Activated naive CD8-positive, alpha-beta T cell (primary cell): ENCODE data around the gene DOP1A.
A peak's percentile ranks its signal among the peaks of the same experiment; 100 is the strongest.
"Not testable (repeated sequence)": the region's sequence is repeated elsewhere in the genome, so short reads cannot be mapped to it uniquely, and the experiment has no call there.

Source experiments
- H3K27ac Mint-ChIP-seq: one replicate; pipeline ENCODE4 v1.8.0; 2021; ENCODE audit warnings: mixed read lengths
- H3K27me3 Mint-ChIP-seq: one replicate; pipeline ENCODE4 v1.8.0; 2021; ENCODE audit warnings: mixed read lengths
- H3K36me3 Mint-ChIP-seq: one replicate; pipeline ENCODE4 v1.8.0; 2021; ENCODE audit warnings: mixed read lengths
- H3K4me1 Mint-ChIP-seq: one replicate; pipeline ENCODE4 v1.8.0; 2021; ENCODE audit warnings: low read depth, mixed read lengths
- H3K4me3 Mint-ChIP-seq: one replicate; pipeline ENCODE4 v1.8.0; 2021; ENCODE audit warnings: mild to moderate bottlenecking, mixed read lengths
- H3K9me3 Mint-ChIP-seq: one replicate; pipeline ENCODE4 v1.8.0; 2021; ENCODE audit warnings: low read depth, mixed read lengths

The DOP1A gene

GRCh38 chr6:83191974-83192373 lies 124.5 kb downstream of the DOP1A start:
- H3K4me1 Mint-ChIP-seq: peaks cover 43% of the 10 kb centered on the region
- not testable (repeated sequence) for H3K36me3 Mint-ChIP-seq, H3K27me3 Mint-ChIP-seq

GRCh38 chr6:83192456-83192855 lies 125.0 kb downstream of the DOP1A start:
- H3K27ac Mint-ChIP-seq: peak overlapping the region; percentile 64
- H3K4me1 Mint-ChIP-seq: peaks cover 43% of the 10 kb centered on the region
- H3K9me3 Mint-ChIP-seq: no peaks in the 10 kb centered on the region
- no peaks in the 10 kb centered on the region for H3K27me3 Mint-ChIP-seq
- peak overlapping the region; percentile 98 for H3K4me3 Mint-ChIP-seq
- peaks cover 2% of the 10 kb centered on the region for H3K36me3 Mint-ChIP-seq

More at GRCh38 chr6:83191974-83192373, 124.5 kb downstream of the DOP1A start:
- peak overlapping the region; percentile 98 for H3K4me3 Mint-ChIP-seq
- H3K9me3 Mint-ChIP-seq, H3K27ac Mint-ChIP-seq: not testable (repeated sequence)

DNA sequence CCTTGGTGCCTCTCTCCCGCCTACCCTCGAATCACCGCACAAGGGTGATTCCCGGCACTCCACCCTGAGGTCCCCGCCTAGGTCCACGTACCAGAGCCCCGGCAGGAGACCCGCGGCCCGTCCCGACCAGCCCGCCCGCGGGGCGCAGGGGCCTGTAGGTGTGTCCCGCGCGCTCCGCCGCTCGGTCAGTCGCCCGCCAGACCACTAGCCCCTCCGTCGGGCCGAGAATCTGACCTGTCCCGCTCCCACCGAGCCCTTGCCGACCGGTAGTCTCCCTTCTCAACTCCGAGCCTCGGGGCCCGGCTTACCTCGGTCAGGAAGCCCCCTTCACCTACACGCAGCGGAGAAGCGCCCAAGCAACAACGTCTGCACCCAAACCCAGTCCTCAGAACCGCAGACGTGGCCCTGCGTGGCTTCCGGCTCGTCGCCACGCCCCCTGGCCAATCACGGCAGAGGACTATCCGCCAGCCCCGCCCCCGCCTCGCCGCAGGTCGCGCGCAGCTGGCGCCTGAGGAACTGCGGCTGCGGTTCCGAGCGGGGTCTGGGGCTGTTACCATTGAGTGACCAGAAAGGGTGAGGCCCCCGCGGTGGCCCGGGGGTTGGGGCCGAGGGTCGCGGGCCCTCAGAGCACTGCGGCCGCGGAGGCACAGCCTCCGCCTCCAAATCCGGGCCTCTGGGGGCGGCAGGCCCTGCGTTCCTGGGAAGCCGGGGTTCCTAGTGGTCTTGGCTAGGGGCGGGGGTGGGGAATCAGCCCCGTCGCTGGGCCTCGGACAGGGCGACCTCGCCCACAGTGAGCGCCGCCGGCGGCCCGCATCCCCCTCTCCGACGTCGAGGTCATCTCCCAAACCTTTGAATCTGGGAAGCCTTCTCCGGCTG lies 125.6 kb downstream of the DOP1A start, which contains the start of the genes PGM3 and RWDD2A:
Gene PGM3, minus strand, starts transcription at position 395 of the 876 bp plus-strand sequence. CDS start 2,253 bp downstream, outside the sequence.
Gene RWDD2A, plus strand, starts transcription at position 487 of the 876 bp plus-strand sequence. CDS start 1,095 bp downstream, outside the sequence.
- H3K27me3 Mint-ChIP-seq: no peaks in the 10 kb centered on the region
- H3K9me3 Mint-ChIP-seq: no peaks in the 10 kb centered on the region
- peaks cover 42% of the 10 kb centered on the region for H3K4me1 Mint-ChIP-seq
- peak within 1 kb of the TSS; percentile 98 for H3K4me3 Mint-ChIP-seq
- peak within 1 kb of the TSS; percentile 93 for H3K27ac Mint-ChIP-seq
- peaks cover 2% of the 10 kb centered on the region for H3K36me3 Mint-ChIP-seq

- Mint-ChIP-seq H3K27me3 (no peaks in the 10 kb centered on the region), H3K4me1 (peaks cover 35% of the 10 kb centered on the region), H3K36me3 (peaks cover 2% of the 10 kb centered on the region), H3K9me3 (no peaks in the 10 kb centered on the region), H3K4me3 (peak overlapping the region; percentile 68), H3K27ac (no peak overlapping the region)
These were observed 126.5 kb downstream of the DOP1A start for GRCh38 chr6:83193747-83194566.

- Mint-ChIP-seq H3K27ac (no peak overlapping the region), H3K9me3 (no peaks in the 10 kb centered on the region), H3K36me3 (no peaks in the 10 kb centered on the region), H3K4me1 (peaks cover 6% of the 10 kb centered on the region), H3K4me3 (no peak overlapping the region), H3K27me3 (no peaks in the 10 kb centered on the region)
These were observed 131.2 kb downstream of the DOP1A start for GRCh38 chr6:83198486-83199172.

DNA sequence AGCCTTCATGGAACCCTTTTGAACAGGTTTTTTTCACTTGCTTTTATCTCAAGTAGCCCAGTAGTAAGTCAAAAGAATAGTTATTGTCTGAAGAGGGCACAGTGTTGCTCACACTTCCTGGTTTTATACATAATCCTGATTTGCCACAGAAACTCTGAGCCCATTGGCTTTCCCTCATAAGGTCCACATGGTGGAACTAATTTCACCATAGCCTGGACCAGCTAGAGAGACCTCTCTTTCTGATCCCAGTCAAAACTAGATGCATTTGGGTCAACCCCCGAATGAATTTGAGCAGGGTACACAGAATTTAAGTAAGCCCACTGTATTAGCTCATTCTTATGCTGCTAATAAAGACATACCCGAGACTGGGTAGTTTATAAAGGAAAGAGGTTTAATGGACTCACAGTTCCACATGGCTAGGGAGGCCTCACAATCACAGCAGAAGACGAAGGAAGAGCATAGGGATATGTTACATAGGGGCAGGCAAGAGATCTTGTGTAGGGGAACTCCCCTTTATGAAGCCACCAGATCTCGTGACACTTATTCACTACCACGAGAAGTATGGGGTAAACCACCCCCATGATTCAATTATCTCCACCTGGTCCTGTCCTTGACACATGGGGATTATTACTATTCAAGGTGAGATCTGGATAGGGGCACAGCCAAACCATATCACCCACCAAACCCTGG lies 131.8 kb downstream of the DOP1A start:
- Mint-ChIP-seq H3K4me1 (peaks cover 2% of the 10 kb centered on the region), H3K36me3 (no peaks in the 10 kb centered on the region)

DNA sequence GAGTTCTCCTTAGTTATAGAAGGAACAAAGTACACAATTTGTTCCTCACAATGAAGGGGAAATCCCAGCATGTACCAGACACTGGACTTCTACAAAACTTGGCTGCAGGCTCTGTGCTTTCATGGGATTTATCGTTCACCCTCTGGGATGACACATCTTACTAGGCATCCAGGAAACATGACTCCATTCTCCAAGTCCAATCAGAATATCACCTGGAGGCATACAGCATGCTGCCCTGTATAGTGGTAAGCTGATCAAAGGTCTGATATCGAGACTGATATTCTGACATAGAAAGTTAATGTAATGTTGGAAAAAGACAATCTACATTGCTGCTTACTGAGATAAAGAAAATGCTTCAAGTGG lies 132.4 kb downstream of the DOP1A start:
- Mint-ChIP-seq H3K36me3 (no peaks in the 10 kb centered on the region), H3K27ac (no peak overlapping the region), H3K4me3 (no peak overlapping the region), H3K9me3 (no peaks in the 10 kb centered on the region), H3K27me3 (no peaks in the 10 kb centered on the region), H3K4me1 (no peaks in the 10 kb centered on the region)

More for the DNA sequence above, 131.8 kb downstream of the DOP1A start:
- no peak overlapping the region for H3K4me3 Mint-ChIP-seq
- H3K27me3 Mint-ChIP-seq: no peaks in the 10 kb centered on the region
- H3K27ac Mint-ChIP-seq: no peak overlapping the region
- no peaks in the 10 kb centered on the region for H3K9me3 Mint-ChIP-seq

DNA sequence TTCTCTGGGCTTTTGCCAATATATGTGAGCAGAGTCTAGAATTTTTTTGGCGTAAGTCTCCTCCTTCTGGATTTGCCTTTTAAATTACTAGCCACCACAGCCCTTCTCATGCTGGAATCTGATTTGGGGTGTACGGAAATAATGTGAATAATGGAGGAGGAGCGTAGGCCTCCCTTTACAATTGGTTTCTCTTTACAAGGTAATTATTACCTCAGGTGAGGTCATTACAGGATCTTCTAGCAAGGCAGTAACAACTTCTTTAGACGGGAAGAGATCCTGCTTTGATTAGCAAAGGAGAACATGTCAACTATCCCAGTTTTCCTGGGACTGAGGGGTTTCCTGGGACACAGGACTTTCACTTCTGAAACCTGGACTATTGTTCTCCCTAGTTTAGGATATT lies 134.6 kb downstream of the DOP1A start:
- H3K4me1 Mint-ChIP-seq: no peaks in the 10 kb centered on the region
- H3K27me3 Mint-ChIP-seq: peaks cover 4% of the 10 kb centered on the region
- no peak overlapping the region for H3K4me3 Mint-ChIP-seq
- H3K36me3 Mint-ChIP-seq: no peaks in the 10 kb centered on the region
- no peak overlapping the region for H3K27ac Mint-ChIP-seq
- H3K9me3 Mint-ChIP-seq: no peaks in the 10 kb centered on the region

DNA sequence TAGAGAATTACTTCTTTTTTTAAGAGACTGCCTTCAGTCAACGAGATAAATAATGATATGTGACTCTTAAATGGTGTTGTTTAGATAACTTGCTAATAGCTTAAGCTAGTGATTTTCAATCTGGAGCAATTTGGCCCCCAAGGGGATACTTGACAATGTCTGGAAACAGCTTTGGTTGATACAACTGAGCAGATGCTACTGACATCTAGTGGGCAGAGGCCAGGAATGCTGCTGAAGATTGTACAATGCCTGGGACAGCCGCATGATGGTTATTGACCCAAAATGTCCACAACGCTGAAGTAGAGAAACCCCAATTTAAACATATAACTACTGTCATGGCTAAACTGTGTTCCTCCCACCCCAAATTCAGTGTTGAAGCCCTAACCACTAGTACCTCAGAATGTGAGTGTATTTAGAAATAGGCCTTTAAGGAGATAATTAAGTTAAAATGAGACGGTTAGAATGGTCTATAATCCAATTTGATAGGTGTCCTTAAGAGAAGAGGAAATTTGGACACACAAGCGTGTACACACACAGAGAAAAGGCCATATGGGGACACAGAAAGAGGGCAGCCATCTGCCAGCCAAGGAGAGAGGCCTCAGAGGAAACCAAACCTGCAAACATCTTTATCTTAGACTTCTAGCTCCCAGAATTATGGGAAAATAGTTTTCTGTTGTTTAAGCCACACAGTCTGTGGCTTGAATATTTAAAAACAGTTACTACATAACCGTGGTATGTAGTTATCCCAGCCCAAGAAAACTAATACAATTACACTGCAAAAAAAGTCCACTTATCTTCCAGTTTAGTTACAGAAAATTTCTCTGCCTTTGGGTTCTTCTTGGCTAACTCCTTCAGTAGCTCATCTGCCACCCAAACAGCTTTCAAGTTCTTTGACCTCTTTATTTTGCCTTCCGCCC lies 147.9 kb downstream of the DOP1A start:
- H3K27me3 Mint-ChIP-seq: peaks cover 8% of the 10 kb centered on the region
- H3K36me3 Mint-ChIP-seq: no peaks in the 10 kb centered on the region
- no peak overlapping the region for H3K4me3 Mint-ChIP-seq
- H3K4me1 Mint-ChIP-seq: no peaks in the 10 kb centered on the region
- no peaks in the 10 kb centered on the region for H3K9me3 Mint-ChIP-seq
- no peak overlapping the region for H3K27ac Mint-ChIP-seq

GRCh38 chr6:83216806-83217205 lies 149.3 kb downstream of the DOP1A start:
- Mint-ChIP-seq H3K4me1 (no peaks in the 10 kb centered on the region), H3K4me3 (no peak overlapping the region), H3K27me3 (peaks cover 2% of the 10 kb centered on the region), H3K9me3 (no peaks in the 10 kb centered on the region), H3K27ac (no peak overlapping the region), H3K36me3 (no peaks in the 10 kb centered on the region)
